ENCODE results near the gene DMRT1.
A peak's percentile ranks its signal among the peaks of the same experiment; 100 is the strongest.
"Not testable (repeated sequence)": the region's sequence is repeated elsewhere in the genome, so short reads cannot be mapped to it uniquely, and the experiment has no call there.

Gene DMRT1

DNA sequence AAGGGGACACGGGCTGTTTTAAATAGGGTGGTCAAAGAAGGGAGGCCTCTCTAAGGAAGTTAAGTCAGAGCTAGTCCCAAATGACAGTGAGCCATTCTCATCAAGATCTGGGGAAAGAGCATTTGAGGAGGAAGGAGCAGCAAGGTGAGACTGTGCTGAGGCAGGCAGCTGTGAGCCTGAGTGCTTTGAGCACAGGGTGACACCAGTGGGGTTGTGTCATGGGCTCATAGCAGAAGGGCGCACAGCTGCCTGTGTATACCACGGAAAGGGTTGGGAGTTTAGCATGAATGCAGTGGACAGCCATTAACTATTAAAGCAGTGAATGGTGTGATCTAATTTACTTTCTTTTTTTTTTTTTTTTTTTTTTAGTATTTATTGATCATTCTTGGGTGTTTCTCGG, 19.2 kb downstream of the DMRT1 start:
- no peak for DNase-seq

DNA sequence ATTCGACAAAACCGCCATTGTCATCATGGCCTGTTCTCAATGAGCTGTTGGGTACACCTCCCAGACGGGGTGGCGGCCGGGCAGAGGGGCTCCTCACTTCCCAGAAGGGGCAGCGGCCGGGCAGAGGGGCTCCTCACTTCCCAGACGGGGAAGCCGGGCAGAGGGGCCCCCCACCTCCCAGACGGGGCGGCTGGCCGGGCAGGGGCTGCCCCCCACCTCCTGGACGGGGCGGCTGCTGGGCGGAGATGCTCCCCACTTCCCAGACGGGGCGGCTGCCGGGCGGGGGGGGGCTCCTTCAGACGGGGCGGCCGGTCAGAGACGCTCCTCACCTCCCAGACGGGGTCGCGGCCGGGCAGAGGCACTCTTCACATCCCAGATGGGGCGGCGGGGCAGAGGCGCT, 20.0 kb downstream of the DMRT1 start:
- DNase-seq = not testable (repeated sequence)

DNA sequence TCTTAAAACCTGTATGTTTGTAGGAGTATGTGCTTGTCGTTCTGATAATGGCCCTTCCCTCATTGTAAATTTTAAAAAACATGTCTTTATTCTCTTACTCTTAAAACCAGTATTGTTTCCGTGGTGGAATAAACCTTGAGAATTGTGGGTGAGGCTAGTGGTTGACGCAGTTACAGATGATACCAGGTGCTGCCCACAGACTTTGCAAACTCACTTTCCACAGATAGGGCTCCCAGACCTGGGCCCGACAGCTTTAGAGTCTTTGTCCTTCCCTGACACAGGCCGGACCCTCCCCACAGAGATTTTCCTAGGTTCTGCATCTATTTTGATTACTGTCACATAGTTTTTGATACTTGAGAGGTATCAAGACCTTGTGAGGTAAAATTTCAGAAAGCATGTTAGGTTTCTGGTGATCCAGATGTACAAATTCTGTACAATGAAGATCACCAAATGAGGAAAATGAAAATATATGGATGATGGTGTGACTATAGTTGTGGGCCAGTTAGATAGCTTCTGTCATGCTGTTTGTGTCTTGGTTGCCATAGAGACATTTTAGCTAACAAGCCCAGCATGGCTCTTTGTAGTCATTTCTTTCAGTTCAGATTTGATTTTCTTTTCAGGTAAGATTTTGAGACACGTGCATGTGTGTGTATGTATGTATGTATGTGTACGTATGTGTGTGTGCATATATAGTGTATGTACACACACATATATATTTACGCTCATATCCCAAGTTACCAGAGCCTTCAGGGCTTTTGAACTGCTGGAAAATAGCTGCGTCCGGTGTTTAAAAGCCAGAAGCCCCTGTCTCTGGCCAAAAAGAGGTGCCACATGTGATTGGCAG, 33.8 kb downstream of the DMRT1 start:
- no peak for DNase-seq

DNA sequence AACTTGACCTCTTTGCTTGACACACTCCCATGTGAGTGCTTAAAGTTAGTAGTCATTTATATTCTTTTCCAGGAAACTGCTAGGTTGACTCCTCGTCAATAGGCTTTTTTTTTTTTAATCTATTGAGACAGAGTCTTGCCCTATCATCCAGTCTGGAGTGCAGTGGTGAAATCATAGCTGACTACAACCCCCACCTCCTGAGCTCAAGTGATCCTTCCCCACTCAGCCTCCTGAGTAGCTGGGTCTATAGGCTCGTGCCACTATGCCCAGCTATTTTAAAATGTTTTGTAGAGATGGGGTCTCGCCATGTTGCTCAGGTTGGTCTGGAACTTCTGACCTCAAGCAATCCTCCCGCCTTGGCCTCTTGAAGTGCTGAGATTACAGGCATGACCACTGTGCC, 34.9 kb downstream of the DMRT1 start:
- DNase-seq = no peak

DNA sequence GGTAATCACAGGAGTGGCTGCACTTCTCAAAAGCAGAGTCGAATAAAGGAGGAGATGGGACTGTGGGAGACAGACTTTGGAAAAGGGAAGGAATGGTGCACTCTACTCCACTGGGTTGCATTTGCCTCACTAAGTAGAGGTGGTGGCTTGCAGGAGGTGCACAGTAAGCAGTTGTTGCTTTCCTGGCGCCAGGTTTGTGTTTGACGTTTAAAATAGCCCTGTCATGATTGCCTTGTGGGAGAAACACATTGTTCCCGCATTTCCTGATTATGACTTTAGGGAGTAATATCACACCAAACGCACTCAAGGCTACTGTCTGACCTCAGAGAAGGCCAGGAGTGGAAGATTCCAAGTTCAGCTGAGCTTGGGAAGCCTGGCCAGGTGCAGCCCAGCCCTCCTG, 36.7 kb downstream of the DMRT1 start:
- no peak for DNase-seq

DNA sequence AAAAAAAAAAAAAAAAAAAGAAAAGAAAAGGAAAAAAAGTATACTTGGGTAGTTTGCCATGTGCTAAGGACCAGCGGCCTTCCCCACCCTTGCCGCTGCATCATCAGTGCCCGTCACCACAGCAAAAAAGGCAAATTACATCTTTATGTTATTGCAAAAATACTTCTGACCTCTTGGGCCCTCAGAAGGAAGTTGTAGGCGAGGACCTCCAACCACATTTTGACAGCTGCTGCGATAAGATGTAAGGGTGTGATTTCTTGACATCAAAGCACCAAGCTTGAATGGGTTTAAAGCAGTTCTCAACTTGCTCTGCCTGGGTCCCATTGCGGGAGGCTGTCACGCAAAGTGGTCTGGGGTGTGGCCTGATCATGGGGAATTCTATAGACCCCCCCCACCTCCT, 39.2 kb downstream of the DMRT1 start:
- DNase-seq = no peak

DNA sequence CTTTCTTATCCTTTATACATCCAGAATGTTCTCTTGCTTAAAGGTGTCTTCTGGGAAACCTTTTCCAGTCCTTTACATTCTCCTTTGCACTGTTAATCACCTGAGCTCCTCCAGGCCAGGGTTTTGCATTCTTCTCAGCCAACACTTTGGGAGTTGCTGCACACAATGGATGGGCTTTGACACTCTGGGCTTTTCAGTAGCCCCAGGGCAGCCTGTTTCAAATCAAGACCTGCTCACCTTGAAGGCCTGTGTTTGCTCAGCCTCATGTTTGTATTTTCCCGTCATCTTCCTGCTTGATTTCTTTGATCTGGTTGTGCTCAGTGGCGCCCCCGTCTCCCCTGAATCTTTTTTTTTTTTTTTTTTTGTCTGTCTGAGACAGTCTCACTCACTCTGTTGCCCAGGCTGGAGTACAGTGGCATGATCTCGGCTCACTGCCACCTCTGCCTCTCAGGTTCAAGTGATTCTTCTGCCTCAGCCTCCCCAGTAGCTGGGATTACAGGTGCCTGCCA, 41.0 kb downstream of the DMRT1 start:
- no peak for DNase-seq

DNA sequence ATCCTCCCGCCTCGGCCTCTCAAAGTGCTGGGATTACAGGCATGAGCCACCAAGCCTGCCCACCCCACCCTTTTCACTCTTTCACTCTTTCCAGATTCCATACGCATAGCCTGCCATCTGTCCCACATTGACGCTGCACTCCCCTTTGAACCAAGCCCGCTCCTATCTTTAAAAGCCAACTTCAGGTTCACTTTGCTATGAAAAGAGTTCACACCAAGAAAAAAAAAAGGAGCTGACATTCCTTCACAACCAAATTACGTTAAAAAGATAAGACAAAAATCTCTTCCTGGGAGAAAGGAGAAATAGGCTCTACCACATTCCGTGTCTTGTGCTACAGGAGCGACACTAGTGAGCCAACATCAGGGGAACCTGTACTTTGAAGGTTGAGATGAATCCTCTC, 41.5 kb downstream of the DMRT1 start:
- no peak for DNase-seq

DNA sequence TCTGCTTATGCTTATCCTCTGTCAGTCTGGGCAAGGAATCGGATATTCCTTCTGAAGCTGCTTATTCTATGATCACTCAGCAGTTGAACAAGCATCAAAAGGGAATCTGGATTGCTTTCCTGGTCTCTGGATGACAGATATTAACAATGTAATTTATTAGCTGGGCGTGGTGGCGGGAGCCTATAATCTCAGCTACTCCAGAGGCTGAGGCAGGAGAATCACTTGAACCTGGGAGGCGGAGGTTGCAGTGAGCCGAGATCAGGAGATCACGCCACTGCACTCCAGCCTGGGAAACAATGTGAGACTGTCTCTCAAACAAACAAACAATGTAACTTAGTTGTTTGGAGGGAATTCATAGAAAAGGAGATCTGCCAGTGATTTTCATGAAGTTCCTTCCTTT, 45.4 kb downstream of the DMRT1 start:
- DNase-seq = no peak

DNA sequence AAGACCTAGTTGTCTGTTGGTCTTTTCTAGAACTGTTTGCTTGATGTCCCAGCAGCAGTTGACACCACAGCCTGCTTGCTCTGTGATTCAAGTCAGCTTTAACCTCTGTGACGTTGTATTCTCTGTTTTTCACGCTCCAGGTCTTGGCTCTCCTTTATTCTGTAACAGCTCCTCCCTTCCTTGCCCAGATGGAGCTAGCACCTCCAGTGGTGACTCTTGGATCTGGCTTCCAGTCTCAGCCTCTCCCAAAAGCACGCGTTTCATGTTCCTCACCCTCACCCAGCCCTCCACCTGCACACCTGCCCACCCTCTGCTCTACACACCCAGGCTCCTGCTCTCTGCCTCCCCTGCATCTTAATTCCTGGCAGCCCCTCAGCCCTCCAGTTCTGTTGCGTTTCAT, 50.6 kb downstream of the DMRT1 start:
- DNase-seq = no peak

DNA sequence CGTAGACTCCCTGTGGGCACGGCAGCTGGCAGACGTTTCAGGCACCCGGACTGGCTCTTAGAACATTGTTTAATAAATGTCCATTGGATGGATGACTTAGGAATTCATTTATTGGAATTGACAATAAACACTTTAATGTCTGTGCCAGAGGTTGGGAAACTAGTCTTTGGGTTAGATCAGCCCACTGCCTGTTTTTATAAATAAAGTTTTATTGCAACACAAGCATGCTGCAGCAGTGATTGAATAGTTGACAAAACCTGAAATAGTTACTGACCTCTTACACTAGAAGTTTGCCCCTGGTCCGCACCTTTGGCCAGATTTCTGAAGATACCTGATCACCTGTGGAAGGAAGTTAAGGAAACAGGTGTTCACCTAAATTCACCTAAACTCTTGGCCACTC, 51.6 kb downstream of the DMRT1 start:
- DNase-seq = no peak

DNA sequence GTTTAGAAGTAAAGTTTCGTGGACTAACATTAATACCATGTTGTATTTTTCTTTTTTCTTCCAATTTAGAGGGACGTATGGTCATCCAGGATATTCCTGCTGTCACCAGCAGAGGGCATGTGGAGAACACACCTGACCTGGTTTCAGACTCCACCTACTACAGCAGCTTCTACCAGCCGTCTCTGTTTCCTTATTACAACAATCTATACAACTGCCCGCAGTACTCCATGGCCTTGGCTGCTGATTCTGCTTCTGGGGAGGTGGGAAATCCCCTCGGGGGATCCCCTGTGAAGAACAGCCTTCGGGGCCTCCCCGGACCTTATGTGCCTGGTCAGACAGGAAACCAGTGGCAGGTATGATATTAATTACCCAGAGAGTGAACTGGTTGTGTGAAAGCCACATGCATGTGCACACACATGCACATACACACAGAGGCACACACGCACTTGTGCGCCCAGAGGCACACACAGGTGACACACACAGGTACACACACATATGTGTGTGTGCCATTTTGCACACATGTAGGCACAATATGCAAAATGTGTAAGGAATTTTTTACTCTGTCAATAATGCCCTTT, 52.4 kb downstream of the DMRT1 start:
- DNase-seq = peak; percentile 76

DNA sequence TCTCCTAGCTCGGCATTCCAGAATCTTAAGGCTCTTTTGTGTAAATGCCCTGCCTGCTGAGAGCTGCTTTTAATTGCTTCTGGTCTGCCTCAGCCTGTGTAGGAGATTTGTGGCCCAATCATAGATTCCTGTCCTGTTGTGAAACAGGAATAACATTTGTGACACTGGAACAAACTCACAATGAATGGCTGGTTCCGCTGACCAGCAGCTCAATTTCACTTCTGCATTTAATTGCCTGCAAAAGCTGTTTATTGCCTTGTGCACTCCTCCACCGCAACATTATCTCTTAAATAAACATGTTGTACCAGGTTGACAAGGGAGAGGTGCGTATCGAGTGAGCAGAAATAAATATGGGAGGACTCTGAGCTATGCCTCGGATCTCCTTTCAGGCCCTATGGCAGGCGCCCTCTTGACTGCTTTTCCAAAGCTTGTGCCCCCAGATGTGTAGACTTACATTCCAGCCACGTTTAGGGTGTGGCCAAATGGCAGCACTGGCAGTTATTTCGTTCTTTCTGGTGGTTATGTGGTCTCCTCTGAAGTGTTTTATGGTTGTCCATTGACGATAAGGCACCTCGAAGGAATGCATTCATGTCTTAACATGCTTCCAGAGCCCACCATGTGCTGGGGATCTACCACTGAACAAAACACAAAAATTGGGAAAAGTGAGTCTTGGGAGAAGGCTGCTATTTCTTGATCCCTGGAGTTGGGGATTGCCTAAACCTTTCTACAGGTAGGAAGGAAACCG, 58.1 kb downstream of the DMRT1 start:
- DNase-seq = peak; percentile 84

DNA sequence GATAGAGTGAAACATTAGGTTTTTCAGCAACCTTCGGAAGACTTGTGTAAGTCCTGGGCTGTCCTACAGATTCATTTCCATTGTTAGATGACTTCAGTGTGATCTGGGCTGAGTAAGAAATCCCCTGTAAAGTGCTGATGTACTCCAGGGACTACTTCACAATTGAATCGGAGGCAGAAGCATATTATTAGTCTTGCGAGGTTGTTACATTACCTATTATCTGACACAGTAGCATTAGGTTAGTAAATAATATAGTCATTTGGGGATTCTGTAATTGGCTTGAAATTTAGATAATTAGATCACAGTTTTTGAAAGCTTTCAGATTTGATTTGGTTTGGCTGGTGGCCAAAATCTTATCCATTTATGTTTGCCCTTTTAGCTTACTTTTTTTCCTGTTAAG, 62.4 kb downstream of the DMRT1 start:
- no peak for DNase-seq

DNA sequence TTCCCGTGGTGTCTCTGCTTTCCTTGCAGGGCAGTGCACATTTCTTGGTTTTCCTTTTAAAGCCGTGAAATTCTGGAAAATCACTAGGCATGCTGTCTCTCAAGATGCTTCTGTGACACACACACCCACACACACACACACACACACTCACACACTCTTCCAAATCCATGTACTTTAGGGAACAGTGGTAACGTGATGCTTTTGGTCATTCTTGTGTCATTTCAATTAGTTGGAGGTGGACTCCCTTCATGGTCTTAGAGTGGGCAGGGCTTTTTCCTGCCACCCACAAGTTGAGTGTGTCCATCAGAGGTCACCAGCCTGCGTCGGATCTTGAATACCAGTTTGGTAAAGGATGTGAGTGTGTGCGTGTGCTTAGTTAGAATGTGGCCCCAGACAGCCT, 64.4 kb downstream of the DMRT1 start:
- no peak for DNase-seq

DNA sequence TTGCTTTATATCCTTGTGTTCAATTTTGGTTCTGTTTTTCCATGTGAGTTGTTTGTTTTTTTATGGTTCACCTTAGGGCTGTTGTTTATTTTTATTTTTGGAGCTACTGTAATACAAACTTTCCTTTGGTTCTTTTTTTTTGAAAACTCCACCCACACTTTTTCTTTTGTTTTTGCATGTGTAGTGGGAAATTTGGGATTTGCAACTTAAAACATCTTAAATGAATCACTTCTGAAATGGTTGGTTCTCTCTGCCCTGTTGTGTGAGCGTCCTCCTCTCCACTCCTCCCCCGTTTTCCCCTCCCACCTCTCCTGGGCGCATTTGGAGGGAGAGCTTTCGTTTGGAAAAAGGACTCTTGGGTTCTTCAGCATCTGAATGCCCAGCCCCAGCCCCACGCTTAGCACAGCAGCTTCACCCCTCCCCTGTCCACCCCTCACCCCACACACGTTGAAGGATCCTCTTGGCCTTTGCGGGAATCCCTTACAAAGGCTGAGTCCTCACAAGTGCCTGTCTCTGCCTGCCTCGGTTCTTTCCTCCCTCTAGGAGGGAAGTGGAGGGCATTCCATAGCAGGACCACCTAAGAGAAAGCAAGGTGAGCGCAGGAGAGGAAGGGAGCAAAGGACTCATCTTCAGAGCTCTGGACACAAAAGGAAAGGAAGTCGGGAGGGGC, 67.2 kb downstream of the DMRT1 start:
- no peak for DNase-seq

DNA sequence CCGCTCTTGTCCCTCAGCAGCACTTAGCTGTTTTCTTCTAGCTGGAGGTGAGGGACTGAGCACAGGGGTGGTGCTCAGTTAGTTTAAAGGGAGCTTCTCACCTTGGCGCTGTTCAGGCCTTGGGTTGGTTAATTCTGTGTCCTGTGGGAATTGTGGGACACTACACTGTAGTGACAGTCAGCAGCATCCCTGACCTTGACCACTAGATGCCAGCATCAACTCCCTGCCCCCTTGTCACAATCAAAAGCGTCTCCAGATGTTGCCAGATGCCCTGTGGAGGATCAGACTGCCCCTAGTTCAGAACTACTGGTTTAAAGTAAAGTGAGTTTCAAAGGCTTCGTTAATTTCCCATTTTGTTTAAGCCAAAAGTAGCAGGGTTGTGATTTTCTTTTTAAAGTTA, 69.5 kb downstream of the DMRT1 start:
- no peak for DNase-seq

DNA sequence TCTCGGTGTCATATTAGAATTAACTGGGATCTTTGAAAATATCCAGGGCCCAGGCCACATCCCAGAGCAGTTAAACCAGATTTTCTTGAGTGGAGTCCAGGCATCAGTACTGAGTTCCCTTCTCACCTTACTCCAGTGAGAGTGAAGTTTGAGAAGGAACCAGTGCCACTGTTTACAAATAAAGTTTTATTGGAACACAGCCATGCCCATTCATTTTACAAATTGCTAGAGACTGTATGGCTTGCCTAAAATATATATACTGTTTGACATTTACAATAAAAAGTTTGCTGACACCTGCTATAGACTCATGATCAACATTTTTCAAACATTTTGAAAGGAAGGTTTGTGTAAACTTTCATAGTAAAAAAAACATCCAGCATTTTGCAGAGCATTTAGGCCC, 71.3 kb downstream of the DMRT1 start:
- DNase-seq = no peak

DNA sequence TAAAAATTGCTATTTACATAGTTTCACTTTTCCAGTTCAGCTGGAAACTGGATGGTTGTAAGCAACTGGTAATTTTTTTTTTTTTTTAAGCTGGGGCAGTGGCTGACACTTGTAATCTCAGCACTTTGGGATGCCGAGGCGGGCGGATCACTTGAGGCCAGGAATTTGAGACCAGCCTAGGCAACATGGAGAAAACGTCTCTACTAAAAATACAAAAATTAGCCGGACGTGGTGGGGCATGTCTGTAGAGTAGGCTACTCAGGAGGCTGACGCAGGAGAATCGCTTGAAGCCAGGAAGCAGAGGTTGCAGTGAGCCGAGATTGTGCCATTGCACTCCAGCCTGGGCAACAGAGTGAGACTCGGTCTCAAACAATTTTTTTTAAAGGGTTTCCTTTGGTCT, 72.0 kb downstream of the DMRT1 start:
- not testable (repeated sequence) for DNase-seq

DNA sequence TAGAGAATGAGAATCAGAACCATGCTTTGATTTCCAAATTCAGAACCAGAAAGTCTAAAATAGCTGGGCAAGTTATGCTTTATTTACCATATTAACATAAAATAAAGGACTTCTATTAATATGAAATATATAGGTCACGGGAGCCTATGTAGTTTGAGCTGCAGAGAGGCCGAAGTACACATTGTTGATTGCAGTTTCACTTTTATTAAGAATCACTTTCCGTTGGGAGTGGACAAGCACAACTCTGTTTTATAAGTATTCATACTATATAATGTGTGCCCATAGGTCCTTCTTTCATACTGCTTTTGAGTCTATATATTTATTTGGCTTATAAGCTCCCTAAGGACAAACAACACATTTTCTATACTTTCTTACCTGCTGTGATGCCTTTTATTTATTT, 76.2 kb downstream of the DMRT1 start:
- DNase-seq = no peak

DNA sequence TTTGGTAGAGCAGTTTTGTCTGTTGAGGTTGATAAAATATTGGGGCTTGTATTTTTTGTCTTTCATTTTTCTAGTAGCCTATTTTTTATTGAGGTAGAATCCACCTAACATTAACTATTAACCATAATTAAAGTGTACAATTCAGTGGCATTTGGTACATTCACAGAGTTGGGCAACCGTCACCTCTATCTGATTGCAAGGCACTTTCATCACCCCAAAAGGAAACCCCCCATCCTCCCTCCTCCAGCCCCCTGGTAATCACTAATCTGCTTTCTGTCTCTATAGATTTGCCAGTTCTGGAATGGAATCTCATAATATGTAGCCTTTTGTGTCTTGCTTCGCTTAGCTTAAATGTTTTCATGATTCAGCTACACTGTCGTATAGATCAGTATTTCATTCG, 79.4 kb downstream of the DMRT1 start:
- no peak for DNase-seq

DNA sequence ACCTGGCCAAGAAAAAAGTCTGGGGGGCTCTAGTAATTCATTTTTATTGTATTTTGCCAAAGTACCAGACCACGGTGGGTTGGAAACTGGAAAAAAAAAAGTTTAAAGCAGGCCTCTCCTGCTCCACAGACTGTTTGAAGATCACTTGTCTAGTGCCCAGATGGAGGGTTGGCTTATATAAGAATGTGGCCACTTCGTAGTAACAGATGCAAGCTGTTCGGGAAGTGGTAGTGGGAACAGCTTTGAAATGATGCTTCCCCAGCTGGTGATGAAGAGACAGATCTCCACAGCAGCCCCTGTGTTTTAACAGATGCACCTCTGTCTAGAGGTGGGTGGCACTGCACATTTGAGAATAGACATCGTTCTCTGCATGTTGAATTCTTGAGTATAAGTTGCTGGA, 80.7 kb downstream of the DMRT1 start:
- DNase-seq = no peak

DNA sequence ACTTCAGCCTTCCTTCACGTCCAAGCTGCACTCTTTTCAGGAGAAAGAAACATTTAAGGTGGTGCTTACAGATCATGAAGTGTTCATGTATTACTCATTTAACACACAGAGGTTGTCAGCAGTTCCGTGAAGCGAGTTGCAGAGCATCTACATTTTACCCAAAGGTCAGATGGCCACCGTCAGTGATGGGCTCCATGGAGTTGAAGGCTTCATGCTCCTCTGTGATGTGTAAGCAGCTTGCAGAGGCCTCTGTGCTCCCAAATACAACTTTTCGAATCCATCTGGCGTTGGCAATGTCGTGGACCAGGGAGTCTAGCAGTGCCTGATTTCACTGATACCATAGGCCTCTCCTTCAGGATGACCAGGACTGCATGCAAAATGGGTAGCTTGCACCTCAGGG, 81.2 kb downstream of the DMRT1 start:
- DNase-seq = no peak

Measured in suppressor macrophage treated with lipopolysaccharide for 4 hours (primary cell).